ENCODE results near the gene SBK1.

GRCh38 chr16:28254158-28254557 is 38.2 kb upstream of the SBK1 start:
- TF ChIP-seq CTCF (IDR thresholded peaks at IDR 0.05) (no peak), POLR2A (IDR thresholded peaks at IDR 0.05) (no peak)
